H9 (cell line): ENCODE data around the gene MINPP1. TPM values are rescaled to one million over a fixed set of nuclear protein-coding genes. Genes with fewer than 3 reads are reported as not detected.

Experiments
- DNase-seq: peaks from one replicate; pipeline ENCODE4 v3.0.0-alpha.2; 2017
- H2AFZ ChIP-seq: one replicate; pipeline ENCODE4 v1.6.1; 2013; ENCODE audit warnings: mild to moderate bottlenecking, low read length, control low read depth, moderate library complexity
- H2AK5ac ChIP-seq: 2 replicates; pipeline ENCODE4 v1.6.1; 2013; ENCODE audit warnings: low read length, control low read depth, mixed read lengths; ENCODE audit not compliant: insufficient read length
- H2BK120ac ChIP-seq: one replicate; pipeline ENCODE4 v1.6.1; 2013; ENCODE audit warnings: low read depth, mild to moderate bottlenecking, low read length, control low read depth, inconsistent platforms; ENCODE audit not compliant: poor library complexity, severe bottlenecking
- H2BK12ac ChIP-seq: 2 replicates; pipeline ENCODE4 v1.6.1; 2013; ENCODE audit warnings: low read length, control low read depth, mixed read lengths, low read depth; ENCODE audit not compliant: insufficient read length
- H2BK15ac ChIP-seq: 2 replicates; pipeline ENCODE4 v1.6.1; 2013; ENCODE audit warnings: low read depth, low read length, control low read depth
- H2BK20ac ChIP-seq: one replicate; pipeline ENCODE4 v1.6.1; 2013; ENCODE audit warnings: low read depth, mild to moderate bottlenecking, low read length, control low read depth, inconsistent platforms; ENCODE audit not compliant: poor library complexity, severe bottlenecking
- H2BK5ac ChIP-seq: 2 replicates; pipeline ENCODE4 v1.6.1; 2013; ENCODE audit warnings: low read length, control low read depth, mixed read lengths; ENCODE audit not compliant: insufficient read length
- H3K14ac ChIP-seq: 2 replicates; pipeline ENCODE4 v1.6.1; 2013; ENCODE audit warnings: low read length, control low read depth; ENCODE audit not compliant: insufficient read depth
- H3K18ac ChIP-seq: 2 replicates; pipeline ENCODE4 v1.6.1; 2013; ENCODE audit warnings: low read depth, mild to moderate bottlenecking, mixed read lengths, low read length, control low read depth; ENCODE audit not compliant: insufficient read length
- H3K23ac ChIP-seq: 2 replicates; pipeline ENCODE4 v1.6.1; 2013; ENCODE audit warnings: low read length, control low read depth, mixed read lengths, low read depth; ENCODE audit not compliant: insufficient read length
- H3K23me2 ChIP-seq: 2 replicates; pipeline ENCODE4 v1.6.1; 2013; ENCODE audit warnings: low read depth, mild to moderate bottlenecking, mixed read lengths, low read length, control low read depth; ENCODE audit not compliant: insufficient read length, poor library complexity, severe bottlenecking
- H3K27ac ChIP-seq: 2 replicates; pipeline ENCODE4 v1.5.1; 2013; ENCODE audit warnings: low read length, control low read depth, mixed read lengths, low read depth; ENCODE audit not compliant: insufficient read length
- H3K27me3 ChIP-seq: 2 replicates; pipeline ENCODE4 v1.6.1; 2013; ENCODE audit warnings: low read length, control low read depth, inconsistent platforms; ENCODE audit not compliant: insufficient read depth
- H3K4ac ChIP-seq: 2 replicates; pipeline ENCODE4 v1.6.1; 2013; ENCODE audit warnings: low read depth, mild to moderate bottlenecking, control low read depth, inconsistent platforms, low read length, moderate library complexity
- H3K4me1 ChIP-seq: 2 replicates; pipeline ENCODE4 v1.6.1; 2013; ENCODE audit warnings: low read length, control low read depth, inconsistent platforms; ENCODE audit not compliant: insufficient read depth
- H3K4me2 ChIP-seq: 2 replicates; pipeline ENCODE4 v1.6.1; 2013; ENCODE audit warnings: low read length, control low read depth, mixed read lengths; ENCODE audit not compliant: insufficient read length, insufficient read depth
- H3K56ac ChIP-seq: 2 replicates; pipeline ENCODE4 v1.6.1; 2013; ENCODE audit warnings: low read depth, mild to moderate bottlenecking, mixed read lengths, low read length, control low read depth; ENCODE audit not compliant: insufficient read length
- H3K79me1 ChIP-seq: 2 replicates; pipeline ENCODE4 v1.6.1; 2013; ENCODE audit warnings: low read depth, mild to moderate bottlenecking, moderate library complexity, low read length, control low read depth, inconsistent platforms; ENCODE audit not compliant: insufficient read depth, poor library complexity, severe bottlenecking
- H3K79me2 ChIP-seq: 2 replicates; pipeline ENCODE4 v1.6.1; 2013; ENCODE audit warnings: low read length, control low read depth, inconsistent platforms; ENCODE audit not compliant: insufficient read depth
- H3K9ac ChIP-seq: 2 replicates; pipeline ENCODE4 v1.6.1; 2013; ENCODE audit warnings: low read length, control low read depth, mixed read lengths; ENCODE audit not compliant: insufficient read length; ENCODE audit errors: extremely low read depth
- H3K9me3 ChIP-seq: one replicate; pipeline ENCODE4 v1.6.1; 2013; ENCODE audit warnings: low read depth, low read length, inconsistent platforms; ENCODE audit not compliant: control insufficient read depth
- H3T11ph ChIP-seq: one replicate; pipeline ENCODE4 v1.6.1; 2013; ENCODE audit warnings: mild to moderate bottlenecking, low read length, control low read depth, inconsistent platforms
- H4K20me1 ChIP-seq: one replicate; pipeline ENCODE4 v1.6.1; 2013; ENCODE audit not compliant: control insufficient read depth, insufficient read length, insufficient read depth
- H4K5ac ChIP-seq: 2 replicates; pipeline ENCODE4 v1.6.1; 2013; ENCODE audit warnings: low read depth, mild to moderate bottlenecking, mixed read lengths, low read length, control low read depth; ENCODE audit not compliant: insufficient read length
- H4K8ac ChIP-seq: replicated peaks from 2 replicates; pipeline ENCODE4 v1.6.1; 2013; ENCODE audit warnings: low read length, control low read depth, mixed read lengths, low read depth; ENCODE audit not compliant: insufficient read length
- H4K91ac ChIP-seq: 2 replicates; pipeline ENCODE4 v1.6.1; 2013; ENCODE audit warnings: low read depth, mild to moderate bottlenecking, moderate library complexity, mixed read lengths, low read length, control low read depth; ENCODE audit not compliant: insufficient read length
- H3K27ac Mint-ChIP-seq, 3 experiments: 2 replicates in 2 of 3; 3 replicates in 1 of 3; pipeline ENCODE4 v1.8.0; 2020 to 2021; ENCODE audit warnings: mixed read lengths in 3 of 3, mild to moderate bottlenecking in 1 of 3, moderate library complexity in 1 of 3
- H3K27me3 Mint-ChIP-seq: 2 replicates; pipeline ENCODE4 v1.8.0; 2021; ENCODE audit warnings: low read depth, mild to moderate bottlenecking, moderate library complexity, mixed read lengths
- H3K36me3 Mint-ChIP-seq, 3 experiments: 2 replicates in 2 of 3; 3 replicates in 1 of 3; pipeline ENCODE4 v1.8.0; 2020 to 2021; ENCODE audit warnings: low read depth in 3 of 3, mixed read lengths in 3 of 3; ENCODE audit not compliant: insufficient read depth in 1 of 3
- H3K4me1 Mint-ChIP-seq, 2 experiments: 2 replicates each; pipeline ENCODE4 v1.8.0; 2020; ENCODE audit warnings: mixed read lengths in 2 of 2
- H3K4me3 Mint-ChIP-seq, 2 experiments: 2 replicates in 1 of 2; 3 replicates in 1 of 2; pipeline ENCODE4 v1.8.0; 2020 to 2021; ENCODE audit warnings: mild to moderate bottlenecking in 2 of 2, mixed read lengths in 2 of 2, moderate library complexity in 1 of 2
- H3K9me3 Mint-ChIP-seq, 2 experiments: 2 replicates in 1 of 2; 3 replicates in 1 of 2; pipeline ENCODE4 v1.8.0; 2020; ENCODE audit warnings: mild to moderate bottlenecking in 2 of 2, mixed read lengths in 2 of 2, moderate library complexity in 1 of 2
- CTCF ChIP-seq: fragments of 200-600 bp; sonication (generic); conservative IDR thresholded peaks from 3 replicates; pipeline ENCODE4 v1.8.0; 2021; ENCODE audit warnings: antibody characterized with exemption, mild to moderate bottlenecking
- WGBS: extraction: QIAGEN DNeasy Blood & Tissue Kit; methylation state at CpG from one replicate; pipeline ENCODE4 v1.1.7; 2013; ENCODE audit warnings: missing lambda C conversion rate, low lambda C conversion rate, mixed read lengths; ENCODE audit not compliant: insufficient read length; ENCODE audit errors: extremely low coverage; 5-methylcytosine and 5-hydroxymethylcytosine counted together
- total RNA-seq: library from RNA; stranded (reverse); gene quantifications from 2 replicates; pipeline ENCODE4 v1.2.1, GENCODE V29; 2021

The MINPP1 gene
- total RNA-seq, 1 experiment from 2014 or later, result 30.3 TPM

- no peak overlapping the region for H3K4ac ChIP-seq
- no CpG with 5 or more reads among the region's 2 CpGs for WGBS
Measured at GRCh38 chr10:87523731-87524130, 19.0 kb downstream of the MINPP1 start.

More at GRCh38 chr10:87523731-87524130, 19.0 kb downstream of the MINPP1 start:
- H3K9ac ChIP-seq, result no peak overlapping the region
- H3K23me2 ChIP-seq, result no peaks in the 10 kb centered on the region
- Mint-ChIP-seq H3K36me3 (peaks cover 59 to 71% (median 69%) of the 10 kb centered on the region in 3 experiments), H3K27ac (no peak overlapping the region), H3K4me1 (no peaks in the 10 kb centered on the region), H3K27me3 (no peaks in the 10 kb centered on the region), H3K4me3 (no peak overlapping the region), H3K9me3 (peaks cover 28% of the 10 kb centered on the region in 2 experiments)
- no peak for DNase-seq
- no peak overlapping the region for H4K5ac ChIP-seq
- H4K8ac ChIP-seq, result no peak overlapping the region
- no peak overlapping the region for H2BK15ac ChIP-seq
- no peak overlapping the region for H2BK120ac ChIP-seq
- H2AK5ac ChIP-seq, result no peak overlapping the region
- H3T11ph ChIP-seq, result no peak overlapping the region
- peaks cover 7% of the 10 kb centered on the region for H3K9me3 ChIP-seq
- H2AFZ ChIP-seq, result no peak overlapping the region
- no peak overlapping the region for H2BK12ac ChIP-seq
- H2BK20ac ChIP-seq, result no peak overlapping the region
- H3K27ac ChIP-seq, result no peak overlapping the region
- no peak overlapping the region for H3K23ac ChIP-seq
- no peak overlapping the region for H3K18ac ChIP-seq
- no peaks in the 10 kb centered on the region for H3K4me1 ChIP-seq
- no peak for TF ChIP-seq CTCF
- no peak overlapping the region for H3K56ac ChIP-seq
- H3K4me2 ChIP-seq, result no peak overlapping the region
- H2BK5ac ChIP-seq, result no peak overlapping the region
- no peaks in the 10 kb centered on the region for H3K79me1 ChIP-seq
- H3K79me2 ChIP-seq, result no peaks in the 10 kb centered on the region
- no peak overlapping the region for H3K14ac ChIP-seq
- H3K27me3 ChIP-seq, result no peaks in the 10 kb centered on the region
- no peaks in the 10 kb centered on the region for H4K20me1 ChIP-seq
- no peak overlapping the region for H4K91ac ChIP-seq
